ENCODE measurements around the gene RGS9.

Gene RGS9

DNA sequence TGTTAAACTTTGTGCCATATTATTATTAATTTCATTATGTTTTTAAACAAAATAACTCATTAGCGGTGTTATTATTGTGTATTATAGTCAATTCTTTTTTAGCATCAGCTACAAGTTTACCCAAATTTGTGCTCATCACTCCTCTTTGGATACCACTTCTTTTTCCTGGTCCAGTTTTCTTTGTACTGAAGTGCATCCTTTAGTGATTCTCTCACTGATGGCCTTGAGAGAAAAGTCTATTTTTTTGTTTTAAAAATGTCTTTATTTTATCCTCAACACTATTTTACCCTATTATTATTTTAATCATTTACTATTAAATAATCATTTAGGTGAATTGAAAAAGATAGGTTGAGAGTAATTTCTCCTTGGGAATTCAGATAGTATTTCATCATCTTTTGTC is 99.2 kb downstream of the RGS9 start:
- TF ChIP-seq, protein P1, sequence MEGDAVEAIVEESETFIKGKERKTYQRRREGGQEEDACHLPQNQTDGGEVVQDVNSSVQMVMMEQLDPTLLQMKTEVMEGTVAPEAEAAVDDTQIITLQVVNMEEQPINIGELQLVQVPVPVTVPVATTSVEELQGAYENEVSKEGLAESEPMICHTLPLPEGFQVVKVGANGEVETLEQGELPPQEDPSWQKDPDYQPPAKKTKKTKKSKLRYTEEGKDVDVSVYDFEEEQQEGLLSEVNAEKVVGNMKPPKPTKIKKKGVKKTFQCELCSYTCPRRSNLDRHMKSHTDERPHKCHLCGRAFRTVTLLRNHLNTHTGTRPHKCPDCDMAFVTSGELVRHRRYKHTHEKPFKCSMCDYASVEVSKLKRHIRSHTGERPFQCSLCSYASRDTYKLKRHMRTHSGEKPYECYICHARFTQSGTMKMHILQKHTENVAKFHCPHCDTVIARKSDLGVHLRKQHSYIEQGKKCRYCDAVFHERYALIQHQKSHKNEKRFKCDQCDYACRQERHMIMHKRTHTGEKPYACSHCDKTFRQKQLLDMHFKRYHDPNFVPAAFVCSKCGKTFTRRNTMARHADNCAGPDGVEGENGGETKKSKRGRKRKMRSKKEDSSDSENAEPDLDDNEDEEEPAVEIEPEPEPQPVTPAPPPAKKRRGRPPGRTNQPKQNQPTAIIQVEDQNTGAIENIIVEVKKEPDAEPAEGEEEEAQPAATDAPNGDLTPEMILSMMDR (IDR thresholded peaks at IDR 0.05; ENCODE audit: extremely low read depth, insufficient read depth, missing control alignments) = no peak
- DNase-seq (ENCODE audit: low spot score) = no peak
- in situ Hi-C loops (cut with MboI; ENCODE audit: low pct_unique_long_range_greater_than_20kb, low sequenced_read_pairs, unreplicated experiment) = no loop called here

DNA sequence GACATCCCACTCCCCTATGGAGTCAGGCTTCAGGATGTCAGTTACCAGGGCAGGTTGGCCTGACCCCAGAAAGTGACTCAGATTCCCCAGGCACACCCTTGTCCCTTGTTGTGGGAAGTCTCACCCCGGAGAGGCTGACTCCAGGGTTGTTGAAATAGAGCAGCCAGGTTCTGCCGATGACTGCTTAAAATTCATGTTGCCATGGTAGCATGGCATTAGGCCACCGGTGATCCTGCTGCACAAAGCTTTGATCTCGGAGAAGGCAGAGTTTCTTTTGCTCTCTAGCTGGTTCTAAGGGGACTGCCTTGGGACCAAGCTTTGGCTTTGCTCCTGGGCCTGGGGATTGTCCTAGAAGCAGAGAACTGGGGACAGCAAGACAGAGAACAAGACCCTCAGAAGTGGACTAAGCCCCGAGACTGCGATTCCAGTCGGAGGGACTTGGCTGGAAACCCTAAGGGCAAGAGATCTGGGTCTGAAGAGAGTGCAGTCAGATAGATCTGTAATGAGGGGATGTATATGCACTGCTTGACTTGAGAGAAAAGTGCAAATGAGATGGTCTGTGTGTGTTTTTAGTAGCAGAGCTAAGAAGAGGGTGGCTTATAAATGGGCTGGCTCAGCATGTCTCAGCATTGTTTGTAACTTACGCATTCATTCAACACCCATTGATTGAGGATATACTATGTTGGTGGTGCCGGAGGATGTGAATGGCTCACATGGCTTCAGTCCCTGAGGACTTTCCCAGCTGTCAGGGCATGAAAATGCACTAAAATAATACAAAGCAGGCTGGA is 106.9 kb downstream of the RGS9 start:
- in situ Hi-C loops (cut with MboI; ENCODE audit: low pct_unique_long_range_greater_than_20kb, low sequenced_read_pairs, unreplicated experiment) = no loop called here
- TF ChIP-seq, protein P1 (IDR thresholded peaks at IDR 0.05; ENCODE audit: extremely low read depth, insufficient read depth, missing control alignments) = no peak
- no peak for DNase-seq (ENCODE audit: low spot score)

DNA sequence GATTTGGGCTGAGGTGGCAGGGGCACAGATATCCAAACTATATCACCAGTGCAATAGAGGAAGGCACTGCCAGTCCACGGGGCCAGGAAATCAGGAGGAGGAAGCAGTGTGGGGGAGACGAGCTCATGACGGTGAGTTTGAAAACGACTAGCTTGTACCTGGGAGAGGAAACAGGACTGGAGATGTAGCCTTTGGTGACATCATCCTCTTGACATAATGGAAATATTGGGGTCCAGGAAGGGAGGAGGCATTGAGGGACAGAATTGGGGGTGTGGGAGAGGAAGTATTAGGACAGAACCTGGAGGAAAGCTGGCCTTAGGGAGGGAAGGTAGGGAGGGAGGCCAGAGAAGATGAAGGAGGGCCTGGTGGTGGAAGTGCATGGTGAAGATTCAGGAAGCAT is 109.1 kb downstream of the RGS9 start:
- in situ Hi-C loops (cut with MboI; ENCODE audit: low pct_unique_long_range_greater_than_20kb, low sequenced_read_pairs, unreplicated experiment) = no loop called here
- DNase-seq (ENCODE audit: low spot score) = no peak
- TF ChIP-seq, protein P1 (IDR thresholded peaks at IDR 0.05; ENCODE audit: extremely low read depth, insufficient read depth, missing control alignments) = no peak

DNA sequence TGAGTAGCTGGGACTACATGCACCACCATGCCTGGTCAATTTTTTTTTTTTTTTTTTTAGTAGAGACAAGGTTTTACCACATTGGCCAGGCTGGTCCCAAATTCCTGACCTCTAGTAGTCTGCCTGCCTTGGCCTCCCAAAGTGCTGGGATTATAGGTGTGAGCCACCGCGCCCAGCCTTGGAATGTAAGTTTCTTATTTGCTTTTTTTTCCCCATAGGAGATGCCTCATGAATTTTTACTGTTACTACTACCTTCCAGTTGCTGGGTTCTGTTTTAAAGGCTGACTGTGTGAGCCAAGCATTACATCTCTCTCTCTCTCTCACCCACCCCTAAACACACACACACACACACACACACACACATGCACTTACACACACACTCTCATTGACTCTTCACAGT is 112.6 kb downstream of the RGS9 start:
- in situ Hi-C loops (cut with MboI; ENCODE audit: low pct_unique_long_range_greater_than_20kb, low sequenced_read_pairs, unreplicated experiment) = no loop called here
- TF ChIP-seq, protein P1 (IDR thresholded peaks at IDR 0.05; ENCODE audit: extremely low read depth, insufficient read depth, missing control alignments) = no peak
- no peak for DNase-seq (ENCODE audit: low spot score)

DNA sequence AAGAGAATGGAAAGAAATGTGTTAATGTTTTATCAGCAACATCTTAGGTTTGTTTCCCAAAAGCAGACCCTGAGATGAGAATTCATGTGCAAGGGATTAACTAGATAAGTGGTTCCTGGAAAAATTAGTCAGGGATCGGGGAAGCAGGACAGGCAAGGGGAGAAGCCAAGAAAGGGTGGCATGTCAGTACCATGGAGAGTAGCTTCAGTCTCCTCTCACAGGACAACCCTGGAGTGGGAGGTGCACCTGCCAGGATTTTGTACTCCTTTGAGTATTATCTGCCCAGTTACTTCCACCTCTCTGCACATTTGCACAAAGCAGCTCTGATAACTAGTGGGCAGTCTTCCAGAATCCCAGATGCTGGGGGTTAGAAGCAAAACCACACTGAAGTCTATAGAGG is 117.0 kb downstream of the RGS9 start:
- DNase-seq (ENCODE audit: low spot score) = no peak
- TF ChIP-seq, protein P1 (IDR thresholded peaks at IDR 0.05; ENCODE audit: extremely low read depth, insufficient read depth, missing control alignments) = no peak
- in situ Hi-C loops (cut with MboI; ENCODE audit: low pct_unique_long_range_greater_than_20kb, low sequenced_read_pairs, unreplicated experiment) = no loop called here

DNA sequence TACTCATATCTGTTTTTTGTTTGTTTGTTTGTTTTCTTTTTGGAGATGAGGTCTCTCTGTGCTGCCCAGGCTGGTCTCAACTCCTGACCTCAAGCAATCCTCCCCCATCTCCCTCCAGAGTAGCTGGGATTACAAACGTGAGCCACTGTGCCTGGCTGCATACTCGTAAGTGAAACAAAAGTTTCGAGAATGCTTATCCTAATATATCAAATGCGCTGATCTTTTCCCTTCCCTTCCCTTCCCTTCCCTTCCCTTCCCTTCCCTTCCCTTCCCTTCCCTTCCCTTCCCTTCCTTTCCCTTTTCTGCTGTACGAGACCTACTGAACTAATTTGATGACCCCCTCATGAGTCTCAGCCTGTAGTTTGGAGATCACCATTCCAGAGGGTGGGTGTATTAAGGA is 122.1 kb downstream of the RGS9 start:
- in situ Hi-C loops (cut with MboI; ENCODE audit: low pct_unique_long_range_greater_than_20kb, low sequenced_read_pairs, unreplicated experiment) = no loop called here
- TF ChIP-seq, protein P1 (IDR thresholded peaks at IDR 0.05; ENCODE audit: extremely low read depth, insufficient read depth, missing control alignments) = no peak

More for the DNA sequence above, 122.1 kb downstream of the RGS9 start:
- no peak for DNase-seq (ENCODE audit: low spot score)
